HepG2 (cell line): Measurements from ENCODE around the gene NINL. TPM values are rescaled to one million over a fixed set of nuclear protein-coding genes. Genes with fewer than 3 reads are reported as not detected.
A peak's percentile ranks its signal among the peaks of the same experiment; 100 is the strongest.

Experiments used
- BORCS8-MEF2B ChIP-seq: sonication (generic); formaldehyde crosslinking; IDR thresholded peaks from 2 replicates; pipeline ENCODE4 v1.8.0; 2022; ENCODE audit warnings: mild to moderate bottlenecking, missing genetic modification reagents
- HDAC6 ChIP-seq: fragments of 200-600 bp; sonication (generic); IDR thresholded peaks from 2 replicates; pipeline ENCODE4 v1.7.0; 2017; ENCODE audit warnings: mild to moderate bottlenecking, antibody characterized with exemption, low read length, low read depth
- HOXD1 ChIP-seq: sonication (generic); formaldehyde crosslinking; IDR thresholded peaks from 2 replicates; pipeline ENCODE4 v1.5.0; 2020; ENCODE audit warnings: missing genetic modification reagents
- KDM5A ChIP-seq: fragments of 200-600 bp; sonication (generic); IDR thresholded peaks from 2 replicates; pipeline ENCODE4 v1.7.0; 2018; ENCODE audit warnings: antibody characterized with exemption, mild to moderate bottlenecking, low read length, borderline replicate concordance
- POLR2G ChIP-seq: fragments of 200-400 bp; formaldehyde crosslinking; IDR thresholded peaks from 2 replicates; pipeline ENCODE4 v1.6.1; 2018; ENCODE audit warnings: mild to moderate bottlenecking, low read depth, low read length, moderate library complexity
- SMAD9 ChIP-seq: sonication (generic); formaldehyde crosslinking; IDR thresholded peaks from 2 replicates; pipeline ENCODE4 v1.5.1; 2020; ENCODE audit warnings: mild to moderate bottlenecking, missing genetic modification reagents
- TCF7L2 ChIP-seq: IDR thresholded peaks from 2 replicates; pipeline ENCODE4 v1.6.1; 2011; ENCODE audit warnings: mild to moderate bottlenecking, low read depth, low read length, moderate library complexity
- ZFP36L2 ChIP-seq: sonication (generic); formaldehyde crosslinking; IDR thresholded peaks from 2 replicates; pipeline ENCODE4 v1.4.0; 2020; ENCODE audit warnings: missing genetic modification reagents
- ZNF335 ChIP-seq: sonication (generic); formaldehyde crosslinking; IDR thresholded peaks from 2 replicates; pipeline ENCODE4 v1.4.0; 2020; ENCODE audit warnings: missing genetic modification reagents
- ZNF343 ChIP-seq: sonication (generic); formaldehyde crosslinking; IDR thresholded peaks from 2 replicates; pipeline ENCODE4 v1.4.0; 2020; ENCODE audit warnings: mild to moderate bottlenecking, missing genetic modification reagents
- polyA plus RNA-seq, 8 experiments: library from polyadenylated mRNA; depleted of rRNA in 3 of 8; stranded (reverse) in 7 of 8; unstranded in 1 of 8; fragments of >200 nt; fragmentation: Illumina TruSeq in 4 of 8; extraction: Trizol in 4 of 8; gene quantifications; 2 replicates each; pipeline versions ENCODE4 v1.2.1 to v1.2.3, GENCODE V29; 2011 to 2016; ENCODE audit warnings: low read depth in 4 of 8, missing spikeins in 1 of 8, mixed read lengths in 1 of 8; ENCODE audit not compliant: insufficient read depth in 1 of 8
- total RNA-seq, 5 experiments: library from RNA; depleted of rRNA; stranded (reverse); fragments of >200 nt; fragmentation: Illumina TruSeq; extraction: Trizol; gene quantifications; 2 replicates each; pipeline ENCODE4 v1.2.3, GENCODE V29; 2016; ENCODE audit warnings: low read depth in 1 of 5
- TF ChIP-seq, protein P1 (sequence below): IDR thresholded peaks from 2 replicates; pipeline ENCODE4 v1.6.1; 2012; ENCODE audit warnings: low read length, improper control_type of control experiment
- TF ChIP-seq, protein P2 (sequence below): sonication (generic); formaldehyde crosslinking; IDR thresholded peaks from 2 replicates; pipeline ENCODE4 v1.4.0; 2020; ENCODE audit warnings: mild to moderate bottlenecking, missing genetic modification reagents
- TF ChIP-seq, protein P3 (sequence below): IDR thresholded peaks from 2 replicates; pipeline ENCODE4 v1.6.1; 2018; ENCODE audit warnings: missing genetic modification reagents
- TF ChIP-seq, protein P4 (sequence below): IDR thresholded peaks from 2 replicates; pipeline ENCODE4 v1.6.1; 2016
- TF ChIP-seq, protein P5 (sequence below): sonication (generic); formaldehyde crosslinking; IDR thresholded peaks from 2 replicates; pipeline ENCODE4 v1.4.0; 2020; ENCODE audit warnings: mild to moderate bottlenecking, missing genetic modification reagents

The NINL gene
- total and polyA plus RNA-seq, 2 of the 13 experiments (the other 11 are each of a cell fraction or from before 2014, with no cell fraction given) = 32.3 to 34.3 TPM

DNA sequence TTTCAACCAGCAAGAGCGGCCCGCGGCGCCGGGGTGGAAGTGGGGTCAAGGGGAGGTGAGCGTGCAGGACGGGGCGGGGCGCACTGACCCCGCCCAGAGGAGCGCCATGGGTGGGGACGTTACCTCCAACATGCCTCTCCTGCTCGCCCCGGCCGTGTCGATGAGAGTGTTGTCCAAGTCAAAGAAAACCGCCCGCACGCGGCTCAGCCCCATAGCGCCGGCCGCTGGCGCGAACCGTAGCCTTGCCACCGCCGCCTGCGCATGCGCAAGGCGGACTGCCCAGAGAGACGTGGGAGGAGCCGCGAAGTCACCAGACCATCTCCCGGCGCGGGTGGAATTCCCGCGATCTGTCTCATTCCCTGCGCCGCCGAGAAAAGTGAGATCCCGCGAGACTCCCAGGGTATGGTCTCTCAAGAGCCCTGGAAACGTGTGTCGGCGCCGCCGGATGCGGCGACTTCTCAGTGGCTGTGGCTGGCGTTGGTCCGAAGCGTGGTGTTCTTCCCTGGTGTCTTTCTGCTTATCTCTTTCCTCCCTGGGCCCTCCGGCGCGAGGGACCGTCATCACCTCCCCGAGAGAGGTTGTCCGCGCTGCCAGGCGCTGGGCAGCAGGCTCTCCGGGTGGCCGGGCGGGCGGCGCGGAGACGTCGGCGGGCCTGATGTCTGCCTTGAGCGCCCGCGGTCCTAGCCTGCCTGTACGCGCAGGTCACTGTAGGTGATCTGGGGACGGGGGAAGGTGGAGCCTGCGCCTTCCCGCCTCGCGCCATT, 38.6 kb upstream of the NINL start, which contains the start of gene NANP (continued):
- TF ChIP-seq, protein P1, sequence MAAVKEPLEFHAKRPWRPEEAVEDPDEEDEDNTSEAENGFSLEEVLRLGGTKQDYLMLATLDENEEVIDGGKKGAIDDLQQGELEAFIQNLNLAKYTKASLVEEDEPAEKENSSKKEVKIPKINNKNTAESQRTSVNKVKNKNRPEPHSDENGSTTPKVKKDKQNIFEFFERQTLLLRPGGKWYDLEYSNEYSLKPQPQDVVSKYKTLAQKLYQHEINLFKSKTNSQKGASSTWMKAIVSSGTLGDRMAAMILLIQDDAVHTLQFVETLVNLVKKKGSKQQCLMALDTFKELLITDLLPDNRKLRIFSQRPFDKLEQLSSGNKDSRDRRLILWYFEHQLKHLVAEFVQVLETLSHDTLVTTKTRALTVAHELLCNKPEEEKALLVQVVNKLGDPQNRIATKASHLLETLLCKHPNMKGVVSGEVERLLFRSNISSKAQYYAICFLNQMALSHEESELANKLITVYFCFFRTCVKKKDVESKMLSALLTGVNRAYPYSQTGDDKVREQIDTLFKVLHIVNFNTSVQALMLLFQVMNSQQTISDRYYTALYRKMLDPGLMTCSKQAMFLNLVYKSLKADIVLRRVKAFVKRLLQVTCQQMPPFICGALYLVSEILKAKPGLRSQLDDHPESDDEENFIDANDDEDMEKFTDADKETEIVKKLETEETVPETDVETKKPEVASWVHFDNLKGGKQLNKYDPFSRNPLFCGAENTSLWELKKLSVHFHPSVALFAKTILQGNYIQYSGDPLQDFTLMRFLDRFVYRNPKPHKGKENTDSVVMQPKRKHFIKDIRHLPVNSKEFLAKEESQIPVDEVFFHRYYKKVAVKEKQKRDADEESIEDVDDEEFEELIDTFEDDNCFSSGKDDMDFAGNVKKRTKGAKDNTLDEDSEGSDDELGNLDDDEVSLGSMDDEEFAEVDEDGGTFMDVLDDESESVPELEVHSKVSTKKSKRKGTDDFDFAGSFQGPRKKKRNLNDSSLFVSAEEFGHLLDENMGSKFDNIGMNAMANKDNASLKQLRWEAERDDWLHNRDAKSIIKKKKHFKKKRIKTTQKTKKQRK = no peak
- TF ChIP-seq HDAC6 (no peak), HOXD1 (peak; percentile 12), KDM5A (peak; percentile 75), ZNF343 (CRISPR knock-in tag) (no peak; the same call in 1 of the 2 replicates), BORCS8-MEF2B (CRISPR knock-in tag) (peak; percentile 99), POLR2G (peak; percentile 99), SMAD9 (CRISPR knock-in tag) (peak; percentile 96), ZNF335 (CRISPR knock-in tag) (peak; percentile 82), ZFP36L2 (CRISPR knock-in tag) (peak; percentile 8; the same call in 1 of the 2 replicates), TCF7L2 (no peak)
- TF ChIP-seq, protein P2, sequence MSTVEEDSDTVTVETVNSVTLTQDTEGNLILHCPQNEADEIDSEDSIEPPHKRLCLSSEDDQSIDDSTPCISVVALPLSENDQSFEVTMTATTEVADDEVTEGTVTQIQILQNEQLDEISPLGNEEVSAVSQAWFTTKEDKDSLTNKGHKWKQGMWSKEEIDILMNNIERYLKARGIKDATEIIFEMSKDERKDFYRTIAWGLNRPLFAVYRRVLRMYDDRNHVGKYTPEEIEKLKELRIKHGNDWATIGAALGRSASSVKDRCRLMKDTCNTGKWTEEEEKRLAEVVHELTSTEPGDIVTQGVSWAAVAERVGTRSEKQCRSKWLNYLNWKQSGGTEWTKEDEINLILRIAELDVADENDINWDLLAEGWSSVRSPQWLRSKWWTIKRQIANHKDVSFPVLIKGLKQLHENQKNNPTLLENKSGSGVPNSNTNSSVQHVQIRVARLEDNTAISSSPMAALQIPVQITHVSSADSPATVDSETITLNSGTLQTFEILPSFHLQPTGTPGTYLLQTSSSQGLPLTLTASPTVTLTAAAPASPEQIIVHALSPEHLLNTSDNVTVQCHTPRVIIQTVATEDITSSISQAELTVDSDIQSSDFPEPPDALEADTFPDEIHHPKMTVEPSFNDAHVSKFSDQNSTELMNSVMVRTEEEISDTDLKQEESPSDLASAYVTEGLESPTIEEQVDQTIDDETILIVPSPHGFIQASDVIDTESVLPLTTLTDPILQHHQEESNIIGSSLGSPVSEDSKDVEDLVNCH = no peak; the same call in 1 of the 2 replicates
- TF ChIP-seq, protein P3, sequence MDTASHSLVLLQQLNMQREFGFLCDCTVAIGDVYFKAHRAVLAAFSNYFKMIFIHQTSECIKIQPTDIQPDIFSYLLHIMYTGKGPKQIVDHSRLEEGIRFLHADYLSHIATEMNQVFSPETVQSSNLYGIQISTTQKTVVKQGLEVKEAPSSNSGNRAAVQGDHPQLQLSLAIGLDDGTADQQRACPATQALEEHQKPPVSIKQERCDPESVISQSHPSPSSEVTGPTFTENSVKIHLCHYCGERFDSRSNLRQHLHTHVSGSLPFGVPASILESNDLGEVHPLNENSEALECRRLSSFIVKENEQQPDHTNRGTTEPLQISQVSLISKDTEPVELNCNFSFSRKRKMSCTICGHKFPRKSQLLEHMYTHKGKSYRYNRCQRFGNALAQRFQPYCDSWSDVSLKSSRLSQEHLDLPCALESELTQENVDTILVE (CRISPR knock-in tag) = peak; percentile 26
- TF ChIP-seq, protein P4, sequence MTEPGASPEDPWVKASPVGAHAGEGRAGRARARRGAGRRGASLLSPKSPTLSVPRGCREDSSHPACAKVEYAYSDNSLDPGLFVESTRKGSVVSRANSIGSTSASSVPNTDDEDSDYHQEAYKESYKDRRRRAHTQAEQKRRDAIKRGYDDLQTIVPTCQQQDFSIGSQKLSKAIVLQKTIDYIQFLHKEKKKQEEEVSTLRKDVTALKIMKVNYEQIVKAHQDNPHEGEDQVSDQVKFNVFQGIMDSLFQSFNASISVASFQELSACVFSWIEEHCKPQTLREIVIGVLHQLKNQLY (CRISPR knock-in tag) = peak; percentile 13; the same call in 1 of the 2 replicates
- TF ChIP-seq, protein P5, sequence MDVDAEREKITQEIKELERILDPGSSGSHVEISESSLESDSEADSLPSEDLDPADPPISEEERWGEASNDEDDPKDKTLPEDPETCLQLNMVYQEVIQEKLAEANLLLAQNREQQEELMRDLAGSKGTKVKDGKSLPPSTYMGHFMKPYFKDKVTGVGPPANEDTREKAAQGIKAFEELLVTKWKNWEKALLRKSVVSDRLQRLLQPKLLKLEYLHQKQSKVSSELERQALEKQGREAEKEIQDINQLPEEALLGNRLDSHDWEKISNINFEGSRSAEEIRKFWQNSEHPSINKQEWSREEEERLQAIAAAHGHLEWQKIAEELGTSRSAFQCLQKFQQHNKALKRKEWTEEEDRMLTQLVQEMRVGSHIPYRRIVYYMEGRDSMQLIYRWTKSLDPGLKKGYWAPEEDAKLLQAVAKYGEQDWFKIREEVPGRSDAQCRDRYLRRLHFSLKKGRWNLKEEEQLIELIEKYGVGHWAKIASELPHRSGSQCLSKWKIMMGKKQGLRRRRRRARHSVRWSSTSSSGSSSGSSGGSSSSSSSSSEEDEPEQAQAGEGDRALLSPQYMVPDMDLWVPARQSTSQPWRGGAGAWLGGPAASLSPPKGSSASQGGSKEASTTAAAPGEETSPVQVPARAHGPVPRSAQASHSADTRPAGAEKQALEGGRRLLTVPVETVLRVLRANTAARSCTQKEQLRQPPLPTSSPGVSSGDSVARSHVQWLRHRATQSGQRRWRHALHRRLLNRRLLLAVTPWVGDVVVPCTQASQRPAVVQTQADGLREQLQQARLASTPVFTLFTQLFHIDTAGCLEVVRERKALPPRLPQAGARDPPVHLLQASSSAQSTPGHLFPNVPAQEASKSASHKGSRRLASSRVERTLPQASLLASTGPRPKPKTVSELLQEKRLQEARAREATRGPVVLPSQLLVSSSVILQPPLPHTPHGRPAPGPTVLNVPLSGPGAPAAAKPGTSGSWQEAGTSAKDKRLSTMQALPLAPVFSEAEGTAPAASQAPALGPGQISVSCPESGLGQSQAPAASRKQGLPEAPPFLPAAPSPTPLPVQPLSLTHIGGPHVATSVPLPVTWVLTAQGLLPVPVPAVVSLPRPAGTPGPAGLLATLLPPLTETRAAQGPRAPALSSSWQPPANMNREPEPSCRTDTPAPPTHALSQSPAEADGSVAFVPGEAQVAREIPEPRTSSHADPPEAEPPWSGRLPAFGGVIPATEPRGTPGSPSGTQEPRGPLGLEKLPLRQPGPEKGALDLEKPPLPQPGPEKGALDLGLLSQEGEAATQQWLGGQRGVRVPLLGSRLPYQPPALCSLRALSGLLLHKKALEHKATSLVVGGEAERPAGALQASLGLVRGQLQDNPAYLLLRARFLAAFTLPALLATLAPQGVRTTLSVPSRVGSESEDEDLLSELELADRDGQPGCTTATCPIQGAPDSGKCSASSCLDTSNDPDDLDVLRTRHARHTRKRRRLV (CRISPR knock-in tag) = peak; percentile 95
